ENCODE measurements around the gene SLC4A4. TPM values are rescaled to one million over a fixed set of nuclear protein-coding genes. Genes with fewer than 3 reads are reported as not detected.

SLC4A4 gene
- total RNA-seq, 1 donor from 2014 or later, result 0.39 TPM

- intact Hi-C loops (cut with micrococcal nuclease), result no loop called here
Observed at GRCh38 chr4:71593311-71593710, 254.5 kb downstream of the SLC4A4 start.

GRCh38 chr4:71595576-71596108 lies 256.8 kb downstream of the SLC4A4 start:
- intact Hi-C loops (cut with micrococcal nuclease), result no loop called here

GRCh38 chr4:71599578-71599977 lies 260.8 kb downstream of the SLC4A4 start:
- intact Hi-C loops (cut with micrococcal nuclease), result no loop called here

GRCh38 chr4:71602289-71602900 lies 263.6 kb downstream of the SLC4A4 start:
- intact Hi-C loops (cut with micrococcal nuclease), result no loop called here

DNA sequence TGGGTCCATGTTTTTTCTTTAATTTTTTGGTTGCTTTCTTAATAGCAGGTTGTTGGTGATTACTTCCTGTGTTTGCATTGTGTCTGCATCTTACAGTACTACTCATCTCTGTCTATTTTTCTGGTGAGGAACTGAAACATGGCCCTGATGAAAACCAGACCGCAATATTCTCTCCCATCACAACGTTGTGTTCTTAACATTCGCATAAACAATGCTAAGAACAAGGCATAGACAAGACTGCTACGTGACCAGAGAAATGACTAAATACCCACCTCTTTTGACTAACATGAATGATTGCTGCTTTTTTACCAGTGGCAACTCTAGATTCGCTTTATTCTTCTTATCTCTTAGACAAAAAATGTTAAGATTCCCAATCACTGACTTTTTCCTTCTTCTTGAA lies 266.0 kb downstream of the SLC4A4 start:
- intact Hi-C loops (cut with micrococcal nuclease), result no loop called here

DNA sequence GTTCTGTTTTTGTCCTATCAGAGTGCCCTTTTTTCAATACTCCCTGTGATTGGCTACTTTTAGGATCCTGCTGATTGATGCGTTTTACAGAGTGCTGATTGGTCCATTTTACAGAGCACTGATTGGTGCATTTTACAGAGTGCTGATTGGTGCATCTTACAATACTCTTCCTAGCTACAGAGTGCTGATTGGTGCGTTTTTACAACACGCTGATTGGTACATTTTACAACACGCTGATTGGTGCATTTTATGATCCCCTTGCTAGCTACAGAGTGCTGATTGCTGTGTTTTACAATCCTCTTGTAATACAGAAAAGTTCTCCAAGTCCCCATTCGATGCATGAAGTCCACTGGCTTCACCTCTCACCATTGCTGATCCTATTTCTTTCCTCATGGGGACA lies 268.3 kb downstream of the SLC4A4 start:
- intact Hi-C loops (cut with micrococcal nuclease), result no loop called here

- intact Hi-C loops (cut with micrococcal nuclease), result no loop called here
Observed at GRCh38 chr4:71607780-71608677, 269.2 kb downstream of the SLC4A4 start.

DNA sequence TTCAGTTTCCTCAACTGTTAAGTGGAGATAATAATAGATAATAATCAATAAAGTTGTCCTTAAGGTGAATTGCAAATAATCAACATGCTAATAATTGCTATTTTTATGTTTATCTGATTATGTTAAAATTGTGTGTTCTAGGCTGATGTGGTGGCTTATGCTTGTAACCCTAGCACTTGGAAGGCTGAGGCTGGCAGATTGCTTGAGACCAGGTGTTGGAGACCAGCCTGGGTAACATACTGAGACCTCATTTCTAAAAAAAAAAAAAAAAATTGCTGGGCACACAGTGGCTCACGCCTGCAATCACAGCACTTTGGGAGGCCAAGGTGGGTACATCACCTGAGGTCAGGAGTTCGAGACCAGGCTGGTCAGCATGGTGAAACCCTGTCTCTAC lies 269.9 kb downstream of the SLC4A4 start:
- intact Hi-C loops (cut with micrococcal nuclease), result no loop called here

DNA sequence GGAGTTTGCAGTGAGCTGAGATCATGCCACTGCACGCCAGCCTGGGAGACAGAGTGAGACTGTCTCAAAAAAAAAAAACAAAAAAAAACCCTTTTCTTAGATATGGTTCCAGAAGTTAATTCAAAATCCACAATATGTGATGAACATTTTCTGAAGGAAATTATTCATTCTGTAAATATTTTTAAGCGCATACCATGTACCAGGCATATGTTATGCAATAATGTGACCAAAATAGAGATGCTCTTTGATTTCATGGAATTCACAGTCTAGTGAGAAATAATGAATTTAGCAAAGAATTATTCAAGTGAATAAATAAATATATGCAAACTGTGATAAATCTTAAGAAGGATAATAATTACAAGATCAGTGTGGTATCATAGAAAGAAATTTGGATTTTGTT lies 270.3 kb downstream of the SLC4A4 start:
- intact Hi-C loops (cut with micrococcal nuclease), result no loop called here

DNA sequence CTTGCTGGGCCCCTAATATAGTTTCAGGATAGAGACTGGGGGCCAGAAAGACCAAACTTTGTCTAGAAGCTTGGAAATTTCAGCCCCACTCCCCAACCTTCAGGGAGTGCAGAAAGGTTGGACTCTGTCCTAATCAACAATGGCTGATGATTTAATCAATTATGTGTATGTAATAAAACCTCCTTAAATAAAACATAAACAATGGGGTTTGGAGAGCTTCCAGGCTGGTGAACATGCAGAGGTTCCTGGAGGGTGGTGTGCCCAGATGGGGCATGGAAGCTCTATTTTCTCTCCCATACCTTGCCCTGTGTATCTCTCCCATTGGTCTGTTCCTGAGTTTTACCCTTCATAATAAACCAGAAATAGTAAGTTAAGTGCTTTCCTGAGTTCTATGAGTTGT lies 270.8 kb downstream of the SLC4A4 start:
- intact Hi-C loops (cut with micrococcal nuclease), result no loop called here

- intact Hi-C loops (cut with micrococcal nuclease), result no loop called here
Observed at GRCh38 chr4:71614621-71615020, 275.8 kb downstream of the SLC4A4 start.

DNA sequence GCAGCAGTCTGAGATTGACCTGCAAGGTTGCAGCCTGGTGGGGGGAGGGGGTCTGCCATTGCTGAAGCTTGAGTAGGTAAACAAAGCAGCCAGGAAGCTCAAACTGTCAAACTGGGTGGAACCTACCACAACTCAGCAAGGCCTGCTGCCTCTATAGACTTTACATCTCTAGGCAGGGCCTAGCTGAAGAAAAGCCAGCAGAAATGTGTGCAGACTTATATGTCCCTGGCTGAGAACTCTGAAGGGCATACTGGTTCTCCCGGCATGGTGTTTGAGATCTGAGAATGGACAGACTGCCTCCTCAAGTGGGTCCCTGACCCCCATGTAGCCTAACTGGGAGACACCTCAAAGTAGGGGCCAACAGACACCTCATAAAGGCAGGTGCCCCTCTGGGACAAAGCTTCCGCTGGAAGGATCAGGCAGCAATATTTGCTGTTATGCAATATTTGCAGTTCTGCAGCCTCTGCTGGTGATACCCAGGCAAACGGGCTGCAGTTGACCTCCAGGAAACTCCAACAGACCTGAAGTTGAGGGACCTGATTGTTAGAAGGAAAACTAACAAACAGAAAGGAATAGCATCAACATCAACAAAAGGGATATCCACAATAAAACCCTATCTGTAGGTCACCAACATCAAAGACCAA lies 277.5 kb downstream of the SLC4A4 start:
- intact Hi-C loops (cut with micrococcal nuclease), result no loop called here
